Superior temporal gyrus (tissue), 1 donor: ENCODE data around the gene TRIP11.

Experiments used
- DNase-seq: peaks from one replicate; pipeline ENCODE4 v3.0.0-alpha.2; 2016; ENCODE audit errors: extremely low spot score

TRIP11 gene

DNA sequence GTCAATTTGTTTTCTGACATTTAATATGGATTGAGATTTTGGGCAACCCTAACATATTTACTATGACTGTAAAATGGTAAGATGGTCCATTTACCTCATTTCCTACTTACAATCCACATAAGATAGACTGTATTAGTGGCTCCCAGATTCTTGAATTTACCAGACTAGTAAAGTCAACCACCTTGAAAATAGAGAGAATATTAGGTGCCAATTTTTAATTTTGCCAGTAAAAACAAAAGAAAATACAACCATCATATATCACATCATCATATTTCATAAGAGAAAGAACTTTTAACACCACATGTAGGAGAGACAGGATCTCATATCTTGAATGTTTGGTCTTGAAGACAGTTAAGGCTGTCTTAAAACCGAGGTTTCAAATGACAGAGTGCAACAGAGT, 84.7 kb downstream of the TRIP11 start:
- DNase-seq, result no peak

DNA sequence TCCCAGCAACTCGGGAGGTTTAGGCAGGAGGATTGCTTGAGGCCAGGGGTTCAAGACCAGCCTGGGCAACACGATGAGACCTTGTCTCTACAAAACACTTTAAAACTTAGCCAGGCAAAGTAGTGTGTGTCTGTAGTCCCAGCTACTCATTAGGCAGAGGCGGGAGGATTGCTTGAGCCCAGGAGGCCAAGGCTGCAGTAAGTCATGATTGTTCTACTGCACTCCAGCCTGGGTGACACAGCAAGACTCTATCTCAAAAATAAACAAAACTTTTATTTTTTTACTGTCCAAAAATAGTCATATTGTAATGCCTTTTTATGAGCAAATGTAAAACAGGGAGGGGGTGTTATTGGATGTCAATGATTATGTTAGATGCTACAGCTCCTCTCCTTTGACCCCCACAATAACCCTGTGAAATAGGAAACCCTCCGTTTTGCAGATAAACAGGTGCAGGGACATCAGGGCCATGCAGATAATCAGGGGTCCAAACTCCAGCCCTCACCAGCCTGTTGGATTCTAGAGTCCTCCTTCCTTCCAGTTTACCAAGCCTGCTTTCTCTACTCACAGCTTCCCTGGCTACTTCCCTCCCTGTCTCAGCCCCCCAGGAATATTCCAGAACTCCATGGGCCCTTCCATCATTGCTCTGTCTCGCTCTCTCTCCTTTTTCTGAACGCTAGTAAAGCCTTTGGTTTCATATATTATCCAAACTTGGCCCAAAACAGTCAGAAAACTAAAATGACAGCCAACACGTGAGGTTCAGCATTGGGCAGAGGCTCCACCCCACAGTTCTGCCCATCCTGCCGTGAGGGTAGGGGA, 86.5 kb downstream of the TRIP11 start:
- no peak for DNase-seq

DNA sequence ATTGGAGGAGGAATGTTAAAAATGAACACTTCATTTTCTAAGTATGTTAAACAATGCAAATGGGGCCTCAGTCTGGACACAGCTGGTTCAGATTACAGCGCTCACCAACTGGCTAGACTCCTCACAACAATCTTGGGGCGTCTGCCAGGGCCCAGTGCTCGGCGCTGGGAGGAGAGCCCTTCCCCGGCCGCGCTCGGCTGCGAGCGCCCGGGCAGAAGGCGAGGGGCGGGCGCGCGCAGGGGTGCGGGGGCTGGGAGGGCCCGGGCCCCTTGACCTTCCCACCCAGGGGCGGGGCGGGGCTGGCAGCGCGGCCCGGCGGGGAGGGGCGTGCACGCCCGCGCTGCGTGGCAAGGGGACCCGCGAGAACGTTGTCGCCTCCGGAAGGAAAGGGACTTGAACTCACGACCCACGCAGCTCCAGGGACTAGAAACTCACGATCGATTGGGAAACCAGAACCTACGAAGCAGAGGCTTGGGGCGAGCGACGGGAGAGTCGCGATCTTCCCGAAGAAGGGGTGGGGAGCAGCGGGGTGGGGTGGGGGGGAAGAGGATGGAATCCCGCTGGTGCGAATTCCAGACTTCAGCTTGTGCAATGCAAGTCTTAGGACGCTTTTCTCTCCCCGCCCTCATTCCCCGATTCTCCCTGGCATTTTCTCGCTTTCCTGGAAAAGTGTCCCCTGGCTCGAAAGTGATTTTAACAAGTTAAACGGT, 92.2 kb downstream of the TRIP11 start, which contains the start of gene FBLN5:
Gene FBLN5, minus strand, starts transcription at position 220 of the 710 bp plus-strand sequence. CDS start 465 bp downstream, outside the sequence.
- DNase-seq, result no peak

DNA sequence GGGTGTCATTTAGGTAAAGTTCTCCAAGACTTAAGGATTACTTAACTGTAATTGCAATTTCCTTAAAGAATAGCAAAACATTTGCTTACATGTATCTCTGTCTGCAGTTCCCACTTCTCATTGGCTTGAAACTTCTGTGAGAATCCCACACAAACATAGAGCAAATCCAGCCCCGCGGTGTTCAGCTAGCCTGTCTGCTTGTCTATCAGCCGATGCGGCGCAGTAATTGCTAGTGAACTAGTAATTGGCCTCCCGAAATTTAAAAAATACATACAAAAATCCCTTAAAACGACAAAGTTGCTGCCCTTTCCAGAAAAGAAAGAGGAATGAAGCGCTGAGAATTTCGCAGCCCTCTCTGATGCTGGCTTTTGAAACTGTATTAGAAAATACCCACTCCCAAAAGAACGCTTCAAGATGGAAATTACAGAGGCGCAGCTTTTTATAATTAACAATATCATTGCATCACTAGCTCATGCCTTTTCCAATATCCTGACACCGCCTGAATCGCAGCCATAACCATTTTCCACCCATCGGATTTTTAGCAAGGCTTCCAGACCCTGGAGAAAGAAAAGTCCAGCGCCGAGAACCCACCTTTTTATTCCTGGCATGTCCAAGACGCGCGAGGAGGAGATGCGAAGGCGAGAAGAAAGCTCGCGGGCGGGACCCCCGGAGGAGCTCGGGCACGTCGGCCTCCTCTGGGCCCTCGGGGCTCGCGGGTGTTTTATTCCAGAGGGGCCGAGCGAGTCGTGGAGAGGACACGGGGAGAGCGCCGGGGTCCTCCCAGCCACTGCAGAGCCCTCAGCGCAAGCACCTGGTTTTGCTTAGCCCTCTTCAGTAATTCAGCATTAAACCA, 93.0 kb downstream of the TRIP11 start:
- DNase-seq, result peak; percentile 27

DNA sequence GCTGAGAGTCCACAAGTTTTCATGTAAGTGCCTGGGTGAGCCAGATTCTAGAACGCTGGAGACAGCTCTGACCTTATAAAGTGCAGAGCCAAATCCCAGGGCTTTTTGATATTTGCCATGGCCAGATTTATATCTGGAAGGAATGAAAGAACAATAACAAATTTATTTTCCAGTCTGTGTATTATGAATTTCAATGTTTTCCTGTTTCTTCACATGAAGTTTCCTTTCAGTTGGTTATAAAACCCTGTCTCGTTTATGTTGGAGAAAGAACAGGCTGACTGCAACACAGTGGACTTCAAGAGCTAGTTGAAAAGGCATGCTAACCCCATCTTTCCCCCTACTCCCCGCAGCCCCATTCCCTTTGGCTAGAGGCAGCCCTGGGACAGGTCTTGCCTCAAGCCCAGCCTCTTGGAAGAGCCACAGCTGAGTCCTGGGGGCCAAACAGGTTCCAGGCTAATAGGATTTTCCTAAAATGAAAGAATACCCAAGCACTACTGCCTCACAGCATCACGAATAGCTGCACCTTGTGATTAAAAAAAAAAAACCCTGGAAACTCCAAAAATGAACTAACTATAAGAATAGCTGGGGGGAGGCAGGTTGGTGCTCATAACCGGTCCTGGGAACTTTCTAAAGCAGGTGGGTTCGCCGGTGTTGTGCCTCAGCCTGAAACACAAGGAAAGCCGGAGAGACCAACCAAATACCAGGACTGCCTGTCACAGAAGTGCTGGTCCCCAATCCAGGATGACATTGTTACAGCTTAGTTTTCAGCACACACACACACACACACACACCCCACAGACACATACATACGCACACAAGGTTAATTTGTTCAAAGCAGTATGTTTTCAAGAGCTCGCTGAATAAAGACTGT, 93.9 kb downstream of the TRIP11 start:
- DNase-seq, result no peak

DNA sequence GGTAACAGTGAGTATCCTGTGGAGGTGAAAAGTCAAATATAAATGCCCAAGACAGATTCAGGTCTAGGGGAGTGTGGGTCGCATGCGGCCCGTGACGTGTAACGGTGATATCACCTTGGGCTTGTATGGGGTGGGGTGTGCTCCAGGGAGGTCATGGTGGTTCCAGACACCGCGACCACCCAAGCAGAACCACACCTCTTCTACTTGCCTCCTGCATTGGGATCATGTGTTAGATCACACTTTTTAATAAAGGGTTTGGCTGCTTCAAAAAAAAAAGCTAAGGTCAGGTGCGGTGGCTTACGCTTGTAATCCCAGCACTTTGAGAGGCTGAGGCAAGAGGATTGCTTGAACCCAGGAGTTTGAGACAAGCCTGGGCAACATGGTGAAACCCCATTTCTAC, 96.9 kb downstream of the TRIP11 start:
- DNase-seq, result no peak

DNA sequence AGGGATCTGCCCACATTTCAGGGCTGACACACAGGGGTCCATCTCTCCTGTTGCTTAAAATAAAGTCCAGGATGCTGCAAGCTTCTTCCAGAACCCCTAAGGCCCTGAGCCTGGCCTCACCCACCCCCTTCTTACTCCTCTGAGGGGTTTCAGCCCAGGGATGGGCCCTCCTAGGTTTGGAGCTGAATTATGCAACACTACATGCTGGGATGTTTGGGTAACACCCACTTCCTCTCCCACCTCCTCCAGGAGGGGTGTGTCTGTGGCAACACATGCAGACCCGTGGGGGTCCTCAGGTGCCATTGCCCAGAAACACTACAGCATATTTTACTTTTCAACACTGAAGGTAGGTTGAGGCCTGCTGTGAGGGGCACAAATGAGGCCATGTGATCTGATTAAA, 97.7 kb downstream of the TRIP11 start:
- DNase-seq, result no peak

DNA sequence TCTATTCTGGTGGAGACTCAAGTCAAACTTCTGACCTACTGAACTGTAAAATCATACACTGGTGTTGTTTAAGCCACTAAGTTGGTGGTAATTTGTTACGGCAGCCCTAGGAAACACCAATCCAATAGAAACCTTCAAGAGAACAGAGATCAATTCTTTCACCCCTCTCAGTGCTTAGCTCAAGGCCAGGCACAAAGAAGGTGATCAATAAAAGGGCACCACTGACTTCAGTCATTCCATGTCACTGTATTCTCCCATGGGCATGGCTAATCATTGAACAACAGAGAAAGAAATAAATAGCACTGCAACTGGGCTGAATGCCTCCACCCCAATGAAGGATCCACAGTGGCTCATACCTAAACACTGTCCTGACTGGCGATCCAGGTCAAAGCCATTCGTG, 99.7 kb downstream of the TRIP11 start:
- DNase-seq, result no peak

DNA sequence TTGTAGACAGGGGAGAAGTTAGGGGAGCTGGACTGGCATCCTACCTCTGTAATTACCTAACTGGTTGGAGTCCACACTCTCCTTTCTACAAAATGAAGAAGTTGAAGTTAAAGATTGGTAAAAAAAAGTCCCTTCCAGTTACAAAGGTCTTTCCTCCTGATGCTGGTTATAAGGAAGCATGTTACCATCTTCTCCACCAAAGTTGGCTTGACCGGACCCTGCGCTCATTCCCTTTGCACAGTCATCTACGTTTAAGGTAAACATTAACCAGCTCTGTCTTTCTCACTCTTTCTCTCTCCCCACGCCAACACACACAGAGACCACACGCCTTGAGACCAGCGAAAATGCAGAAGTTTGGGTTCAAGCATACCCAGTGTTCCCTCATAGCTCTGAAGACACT, 104.3 kb downstream of the TRIP11 start:
- DNase-seq, result no peak

DNA sequence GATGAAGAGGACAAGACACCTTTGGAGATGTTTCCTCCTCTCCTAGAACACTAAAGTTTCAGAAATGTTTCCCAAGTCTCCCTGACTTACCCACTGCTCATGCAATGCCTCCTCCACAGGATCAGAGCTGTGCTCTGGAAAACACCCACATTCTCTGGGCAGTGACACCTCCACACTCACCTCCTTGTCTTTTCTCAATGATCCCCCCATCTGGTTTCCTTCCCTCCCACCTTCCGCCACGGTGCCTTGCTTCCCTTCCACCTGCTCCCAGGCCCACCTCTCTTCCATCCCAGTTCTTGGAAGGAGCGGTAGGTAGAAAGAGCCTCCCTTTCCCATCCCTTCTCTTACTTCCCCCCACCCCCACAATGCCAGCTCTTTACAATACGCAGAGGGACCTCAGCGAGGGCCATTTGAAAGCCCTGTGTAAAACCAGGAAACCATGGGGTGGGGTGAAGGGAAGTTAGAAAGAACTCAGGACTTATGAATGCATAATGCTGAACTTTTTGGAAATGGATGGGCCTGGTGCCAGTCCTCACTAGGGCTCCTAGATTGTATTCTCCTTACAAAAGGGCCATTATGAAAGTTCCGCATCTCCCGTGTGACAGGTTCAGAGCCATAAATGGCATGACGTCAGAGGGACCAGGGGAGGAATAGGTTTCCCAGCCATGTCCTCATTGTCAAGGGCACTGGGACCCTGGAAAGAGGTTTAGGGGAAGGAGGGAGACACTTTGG, 105.1 kb downstream of the TRIP11 start:
- DNase-seq, result no peak

DNA sequence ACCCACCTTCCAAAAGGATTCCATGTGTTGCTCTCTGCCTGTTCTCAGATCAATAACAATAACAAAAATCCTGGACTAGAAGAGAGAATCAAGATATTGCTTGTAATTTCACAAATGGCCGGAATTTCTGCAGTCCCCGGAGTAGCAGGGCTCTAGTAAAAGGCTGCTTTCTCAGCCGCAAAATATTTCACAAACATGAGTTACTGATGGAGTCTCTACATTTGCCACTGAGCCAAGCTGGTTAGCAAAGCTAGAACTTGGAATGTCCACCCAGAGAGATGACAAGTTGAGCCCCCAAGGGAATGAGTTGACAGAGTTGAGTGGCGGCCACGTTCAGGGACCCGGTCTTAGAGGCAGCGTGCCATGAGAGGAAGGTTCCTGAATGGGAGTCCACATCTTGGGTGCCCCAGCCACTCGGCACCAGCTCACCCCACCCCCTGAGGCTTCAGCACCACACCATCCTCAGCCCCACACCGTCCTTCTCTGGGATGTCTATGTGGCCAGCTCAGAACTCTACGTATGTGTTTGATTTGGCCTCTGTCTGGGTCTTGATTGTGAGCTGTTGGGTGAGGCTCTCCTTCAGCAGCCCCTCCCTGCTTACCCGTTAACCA, 108.3 kb downstream of the TRIP11 start:
- no peak for DNase-seq

DNA sequence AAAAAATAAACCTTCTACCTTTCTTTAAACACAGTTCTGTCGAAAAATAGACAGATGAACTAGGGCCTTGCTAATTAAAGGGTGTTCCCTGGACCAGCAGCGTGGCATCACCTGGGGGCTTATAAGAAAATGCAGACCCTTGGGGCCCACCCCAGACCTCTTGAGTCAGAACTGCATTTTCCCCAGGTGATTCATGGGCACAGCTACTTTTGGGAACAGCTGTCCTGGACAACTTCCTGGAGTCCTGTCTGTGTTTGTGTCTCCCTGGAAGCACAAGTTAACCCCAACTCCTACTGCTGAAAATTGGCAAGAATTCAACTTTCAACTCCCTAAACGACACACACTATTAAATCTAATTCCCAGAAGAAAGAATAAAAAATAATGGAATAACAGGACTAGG, 110.2 kb downstream of the TRIP11 start:
- DNase-seq, result no peak

DNA sequence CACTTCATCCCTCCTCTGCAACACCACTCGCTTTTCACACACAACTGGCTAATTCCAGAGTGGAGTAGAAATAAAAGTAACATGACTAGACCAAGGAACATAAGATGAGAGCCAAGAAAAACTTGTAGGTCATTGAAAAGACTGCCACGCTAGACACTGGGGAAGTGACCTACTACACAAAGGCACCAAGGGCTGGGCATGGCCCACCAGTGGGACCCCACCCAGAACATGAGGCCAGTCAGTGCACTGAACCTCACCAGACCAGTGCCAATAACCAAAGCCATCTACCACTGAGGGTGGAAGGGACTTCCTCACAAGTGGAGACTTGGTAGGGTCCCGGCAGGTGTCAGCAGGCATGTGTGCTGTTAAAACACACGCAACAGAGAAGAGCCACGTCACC, 112.1 kb downstream of the TRIP11 start:
- no peak for DNase-seq

DNA sequence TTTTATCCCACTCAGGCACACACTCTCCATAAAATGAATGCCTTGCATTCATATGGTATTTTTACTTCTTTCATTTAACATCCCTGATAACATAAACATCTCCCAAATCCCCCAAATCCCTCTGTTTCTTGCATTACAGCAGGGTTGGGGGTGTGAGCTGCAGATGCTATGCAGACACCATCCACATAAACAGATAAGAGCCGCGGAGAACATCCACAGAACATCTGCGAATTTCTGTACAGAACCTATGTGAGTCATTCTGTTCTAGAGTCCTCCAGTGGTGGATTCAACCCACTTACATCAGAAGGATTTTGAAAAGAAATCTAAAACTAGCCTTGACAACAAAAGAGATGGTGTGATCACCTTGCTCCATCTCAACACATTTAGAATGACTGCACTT, 112.7 kb downstream of the TRIP11 start:
- peak; percentile 28 for DNase-seq

DNA sequence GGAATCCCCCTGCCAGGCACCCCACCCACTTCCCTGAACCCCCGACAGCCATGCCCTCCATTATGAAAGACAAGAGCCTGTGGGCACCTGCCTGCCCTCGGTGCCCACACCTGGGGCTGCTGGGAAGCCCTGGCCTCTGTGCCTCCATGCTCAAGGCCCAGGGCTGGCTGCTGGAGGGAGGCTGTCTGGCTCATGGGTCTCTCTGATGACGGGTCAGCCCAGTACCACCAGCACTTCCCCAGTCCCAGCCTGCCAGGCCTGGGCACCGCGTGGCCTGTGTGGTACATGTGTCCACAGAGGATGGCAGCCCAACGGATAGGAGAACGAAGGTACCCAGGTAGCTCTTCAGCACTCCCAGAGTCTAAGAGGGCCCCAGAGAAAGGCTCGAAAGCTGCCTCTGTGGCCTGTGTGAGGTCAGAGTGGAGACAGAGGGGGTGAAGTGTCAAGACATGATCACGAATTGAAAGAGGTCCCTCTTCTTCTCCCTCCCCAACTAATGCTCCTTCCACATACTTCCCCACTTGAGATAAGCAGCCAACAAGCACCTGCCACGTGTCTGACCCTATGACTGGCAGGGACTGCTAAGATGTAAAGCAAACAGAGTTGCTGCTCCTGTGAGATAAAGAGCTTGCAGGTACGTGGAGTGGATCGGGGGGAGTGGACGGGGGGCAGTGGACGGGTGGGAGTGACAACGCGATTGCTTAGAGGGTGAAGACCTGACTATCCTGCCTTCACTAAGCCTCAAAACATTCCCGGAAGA, 113.5 kb downstream of the TRIP11 start:
- no peak for DNase-seq

DNA sequence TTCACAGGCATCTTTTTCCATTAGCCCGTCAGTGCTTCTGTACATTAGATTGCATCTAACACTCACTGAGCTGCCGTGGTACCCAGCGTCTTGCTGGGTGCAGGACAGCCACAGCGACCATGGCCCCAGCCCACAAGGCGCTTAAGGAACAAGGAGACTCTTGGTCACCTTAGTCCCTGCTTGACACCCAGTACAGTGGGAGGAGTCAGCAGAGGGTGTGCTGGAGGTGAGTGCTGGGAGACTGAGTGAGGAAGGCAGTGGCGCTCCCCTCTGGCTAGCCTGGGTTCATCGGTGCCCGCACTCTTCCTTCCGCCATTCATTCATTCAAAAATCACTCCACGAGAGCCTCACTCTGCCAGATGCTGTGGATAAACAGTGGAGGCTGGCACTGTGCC, 114.1 kb downstream of the TRIP11 start:
- DNase-seq, result no peak

DNA sequence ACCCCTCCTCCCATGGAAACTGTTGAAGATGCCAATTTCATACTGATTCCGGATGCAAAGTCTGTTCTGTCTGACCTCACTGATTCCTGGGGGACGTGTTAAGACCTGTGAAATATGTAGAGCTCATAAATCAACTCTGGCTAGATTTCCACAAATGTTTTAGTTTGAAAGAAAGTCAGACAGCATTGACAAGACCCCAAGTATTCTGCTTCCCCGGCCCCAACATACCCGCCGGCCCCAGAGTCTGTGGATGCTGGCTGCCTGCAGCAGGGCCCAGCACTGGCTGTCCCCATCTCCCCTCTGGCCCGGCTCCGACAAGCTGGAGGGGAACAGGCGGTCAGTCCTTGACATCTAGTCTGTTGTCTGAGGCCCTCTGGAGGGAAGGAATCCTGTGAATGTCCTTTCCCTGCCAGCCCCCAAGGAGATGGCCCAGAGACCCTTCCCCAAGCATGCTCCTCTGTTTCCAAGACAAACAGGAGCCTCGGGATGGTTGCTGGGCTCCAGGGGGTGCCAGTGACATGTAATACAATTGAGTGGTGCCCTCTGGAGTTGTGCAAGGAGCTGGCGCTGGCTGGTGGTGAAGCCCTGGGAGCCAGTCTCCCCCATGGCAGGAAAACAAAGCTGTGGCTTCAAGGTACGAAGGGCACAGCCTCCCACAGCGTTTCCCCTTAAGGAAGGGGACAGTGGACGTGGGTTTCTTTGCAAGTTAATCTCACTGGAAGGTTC, 114.7 kb downstream of the TRIP11 start:
- no peak for DNase-seq

DNA sequence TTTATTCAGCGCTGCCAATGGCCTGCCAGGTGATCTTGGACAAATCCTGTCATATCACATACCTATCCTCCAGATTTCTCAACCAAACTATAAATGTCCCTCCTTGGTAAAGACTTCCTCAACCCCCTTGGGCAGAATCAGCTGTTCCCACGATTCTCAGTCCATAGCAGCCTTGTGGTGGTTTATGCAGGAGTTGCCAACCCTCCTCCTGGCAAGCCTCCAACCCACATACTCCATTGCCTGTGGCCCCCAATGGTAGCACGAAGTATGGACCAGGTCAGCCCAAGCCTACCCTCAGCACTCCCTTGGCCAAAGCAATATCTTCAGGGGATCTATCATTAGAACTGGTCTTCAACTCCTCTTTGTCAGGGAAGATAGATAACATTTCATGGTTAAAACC, 119.3 kb downstream of the TRIP11 start:
- DNase-seq, result no peak

DNA sequence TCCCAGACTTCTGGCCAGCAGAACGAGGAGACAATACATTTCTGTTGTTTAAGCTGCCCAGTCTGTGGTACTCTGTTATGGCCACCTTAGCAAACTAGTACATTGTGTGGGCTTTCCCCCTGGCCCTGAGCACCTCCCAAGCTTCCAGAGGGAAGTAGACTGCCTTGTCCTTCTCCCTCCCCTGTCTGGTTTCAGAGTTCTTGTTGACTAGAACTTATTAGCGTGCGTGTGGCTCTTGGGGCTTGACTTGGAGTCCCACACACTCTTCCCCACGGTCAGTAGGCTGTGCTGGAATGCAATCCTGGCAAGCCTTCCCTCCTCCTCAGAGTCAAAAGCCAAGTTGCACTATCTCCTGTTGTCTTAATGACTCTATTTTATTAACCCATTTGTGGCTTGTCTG, 120.0 kb downstream of the TRIP11 start:
- no peak for DNase-seq
